Fibroblast of villous mesenchyme (primary cell): ENCODE data around the gene SHISA9. TPM values are rescaled to one million over a fixed set of nuclear protein-coding genes. Genes with fewer than 3 reads are reported as not detected.

Experiments used
- DNase-seq: peaks from one replicate; pipeline ENCODE4 v3.0.0-alpha.2; 2010; ENCODE audit warnings: low read depth
- H3K4me3 ChIP-seq: 2 replicates; pipeline ENCODE4 v1.5.1; 2011; ENCODE audit warnings: low read depth, mild to moderate bottlenecking, low read length
- CTCF ChIP-seq: IDR thresholded peaks from 2 replicates; pipeline ENCODE4 v1.5.1; 2012; ENCODE audit warnings: low read depth, mild to moderate bottlenecking, low read length; ENCODE audit not compliant: insufficient read depth
- total RNA-seq: library from RNA; depleted of rRNA; stranded (reverse); fragments of >200 nt; gene quantifications from 2 replicates; pipeline ENCODE4 v1.2.3, GENCODE V29; 2012

Gene SHISA9
- total RNA-seq, 1 donor, result not detected

GRCh38 chr16:13176711-13177110 lies 275.3 kb downstream of the SHISA9 start:
- DNase-seq, result no peak
- no peak for TF ChIP-seq CTCF
- no peak overlapping the region for H3K4me3 ChIP-seq

- TF ChIP-seq CTCF, result no peak
- DNase-seq, result no peak
- no peak overlapping the region for H3K4me3 ChIP-seq
Measured at GRCh38 chr16:13178318-13178717, 276.9 kb downstream of the SHISA9 start.

- TF ChIP-seq CTCF, result no peak
- H3K4me3 ChIP-seq, result no peak overlapping the region
- DNase-seq, result no peak
Measured at GRCh38 chr16:13181432-13181831, 280.0 kb downstream of the SHISA9 start.

- no peak for DNase-seq
- no peak overlapping the region for H3K4me3 ChIP-seq
- no peak for TF ChIP-seq CTCF
Measured at GRCh38 chr16:13186813-13187212, 285.4 kb downstream of the SHISA9 start.

GRCh38 chr16:13189250-13189649 lies 287.9 kb downstream of the SHISA9 start:
- no peak for DNase-seq
- TF ChIP-seq CTCF, result no peak
- H3K4me3 ChIP-seq, result no peak overlapping the region

GRCh38 chr16:13193721-13194120 lies 292.3 kb downstream of the SHISA9 start:
- no peak for TF ChIP-seq CTCF
- no peak for DNase-seq
- H3K4me3 ChIP-seq, result no peak overlapping the region

- no peak for TF ChIP-seq CTCF
- no peak for DNase-seq
- no peak overlapping the region for H3K4me3 ChIP-seq
Measured at GRCh38 chr16:13194766-13195165, 293.4 kb downstream of the SHISA9 start.
